Stomach (tissue), 9 donors: Measurements from ENCODE around the gene CLK2. TPM values are rescaled to one million over a fixed set of nuclear protein-coding genes. Genes with fewer than 3 reads are reported as not detected.
"Not testable (repeated sequence)": the region's sequence is repeated elsewhere in the genome, so short reads cannot be mapped to it uniquely, and the experiment has no call there.

Experiments used
- DNase-seq, 2 donors: peaks; one replicate each; pipeline versions ENCODE4 v3.0.0 to v3.0.0-alpha.2; 2013 to 2019
- H3K27ac ChIP-seq, 5 donors: fragments of 200-600 bp in 4 of 5; sonication (generic) in 4 of 5; one replicate each; pipeline ENCODE4 v1.5.1; 2013 to 2019; ENCODE audit warnings: mild to moderate bottlenecking in 1 of 5, moderate library complexity in 1 of 5
- H3K27me3 ChIP-seq, 3 donors: fragments of 200-600 bp; sonication (generic); one replicate each; pipeline ENCODE4 v1.5.1; 2017 to 2019; ENCODE audit warnings: mixed run types in 1 of 3
- H3K36me3 ChIP-seq, 4 donors: fragments of 200-600 bp; sonication (generic); 1 replicate in 3 of 4; 2 replicates in 1 of 4; pipeline ENCODE4 v1.5.1; 2016 to 2019
- H3K4me1 ChIP-seq, 4 donors: fragments of 200-600 bp; sonication (generic); one replicate each; pipeline ENCODE4 v1.5.1; 2016 to 2019
- H3K4me3 ChIP-seq, 4 donors: fragments of 200-600 bp; sonication (generic) in 3 of 4; one replicate each; pipeline ENCODE4 v1.5.1; 2016 to 2019; ENCODE audit warnings: mild to moderate bottlenecking in 1 of 4
- H3K9me3 ChIP-seq, 4 donors: fragments of 200-600 bp; sonication (generic); one replicate each; pipeline ENCODE4 v1.5.1; 2016 to 2019
- CTCF ChIP-seq, 7 experiments: fragments of 450-650 bp in 4 of 7; fragments of 200-600 bp in 3 of 7; sonication (generic) in 3 of 7; IDR thresholded peaks; one replicate each; pipeline ENCODE4 v1.5.1; 2016 to 2019; ENCODE audit warnings: antibody characterized with exemption in 7 of 7, control low read depth in 2 of 7, mild to moderate bottlenecking in 1 of 7
- EP300 ChIP-seq: sonication (generic); formaldehyde crosslinking; IDR thresholded peaks from one replicate; pipeline ENCODE4 v1.6.1; 2017; ENCODE audit warnings: antibody characterized with exemption
- POLR2A ChIP-seq, 4 donors: fragments of 450-650 bp; IDR thresholded peaks; one replicate each; pipeline ENCODE4 v1.6.1; 2016; ENCODE audit warnings: antibody characterized with exemption in 4 of 4, control low read depth in 2 of 4, mild to moderate bottlenecking in 1 of 4, moderate library complexity in 1 of 4
- POLR2AphosphoS5 ChIP-seq, 3 donors: sonication (generic); formaldehyde crosslinking; IDR thresholded peaks; one replicate each; pipeline ENCODE4 v1.6.1; 2016; ENCODE audit warnings: antibody characterized with exemption in 3 of 3
- WGBS, 5 donors: extraction: QIAGEN DNeasy Blood & Tissue Kit in 3 of 5; methylation state at CpG; one replicate each; pipeline versions ENCODE4 v1.1.5 to v1.1.7; 2013 to 2018; 5-methylcytosine and 5-hydroxymethylcytosine counted together
- intact Hi-C: fragments of 100-400 bp; cut with DNase I; formaldehyde crosslinking; loops from one replicate; pipeline ENCODE4 v1.15.1; 2023; ENCODE audit warnings: low total_unique reads
- polyA plus RNA-seq, 3 donors: library from polyadenylated mRNA; stranded (reverse); fragments of 200-250 nt; gene quantifications; one replicate each; pipeline ENCODE4 v1.2.3, GENCODE V29; 2013
- total RNA-seq, 5 donors: library from RNA; depleted of rRNA; stranded (reverse); fragments of >200 nt; gene quantifications; one replicate each; pipeline versions ENCODE4 v1.1.0 to v1.2.3, GENCODE V29; 2014 to 2016
- donor health status: healthy with polysubstance abuse.
- donor health status: Bipolar disorder and iron deficiency.
- donor health status: healthy.

The CLK2 gene
- total and polyA plus RNA-seq, 8 donors = 16.0 to 77.6 (median 43.3) TPM

- DNase-seq = peak; percentile 98 to 99
- WGBS, 5 donors = 0 to 1% (median 1%) methylated on average over 27 to 42 of the region's 42 CpGs
- intact Hi-C loops = loop anchor here (10.0 kb wide), 1 partner anchor 53 kb away; the partner anchor contains the start of genes KRTCAP2 and TRIM46
- Histone ChIP-seq H3K4me3 (peak overlapping the region; percentile 55 to 68 (median 63)), H3K4me1 (peaks cover 13 to 44% (median 29%) of the 10 kb centered on the region in 4 donors), H3K27ac (peak overlapping the region; percentile 79 to 94 (median 90)), H3K27me3 (no peaks in the 10 kb centered on the region), H3K9me3 (no peaks in the 10 kb centered on the region), H3K36me3 (no peaks in the 10 kb centered on the region)
- TF ChIP-seq POLR2AphosphoS5 (IDR thresholded peaks at IDR 0.05) (peak; percentile 68 to 90 (median 73)), EP300 (no peak), POLR2A (IDR thresholded peaks at IDR 0.05) (no peak), CTCF (IDR thresholded peaks at IDR 0.05) (no peak)
These were observed 45.8 kb downstream of the CLK2 start for GRCh38 chr1:155227261-155228095.

GRCh38 chr1:155226910-155227260 is 46.4 kb downstream of the CLK2 start:
- Histone ChIP-seq H3K27ac (peak overlapping the region; percentile 79 to 94 (median 90)), H3K9me3 (no peaks in the 10 kb centered on the region), H3K4me1 (peaks cover 7 to 39% (median 24%) of the 10 kb centered on the region in 4 donors), H3K27me3 (no peaks in the 10 kb centered on the region), H3K36me3 (no peaks in the 10 kb centered on the region), H3K4me3 (peak overlapping the region; percentile 55 to 68 (median 63))
- intact Hi-C loops = loop anchor here (10.0 kb wide), 1 partner anchor 52 kb away; the partner anchor contains the start of genes KRTCAP2 and TRIM46
- 0% methylated on average over 19 of the region's 19 CpGs for WGBS, 5 donors
- DNase-seq = peak; percentile 53 to 85
- TF ChIP-seq POLR2AphosphoS5 (IDR thresholded peaks at IDR 0.05) (no peak), POLR2A (IDR thresholded peaks at IDR 0.05) (no peak), EP300 (no peak), CTCF (IDR thresholded peaks at IDR 0.05) (no peak)

GRCh38 chr1:155226188-155226909 is 47.0 kb downstream of the CLK2 start:
- Histone ChIP-seq H3K36me3 (no peaks in the 10 kb centered on the region), H3K4me1 (peaks cover 7 to 39% (median 23%) of the 10 kb centered on the region in 4 donors), H3K4me3 (peak overlapping the region; percentile 55 to 68 (median 63)), H3K27ac (peak overlapping the region; percentile 79 to 94 (median 90)), H3K9me3 (no peaks in the 10 kb centered on the region), H3K27me3 (no peaks in the 10 kb centered on the region)
- DNase-seq = peak; percentile 75 to 91
- 1 to 2% (median 2%) methylated on average over 7 of the region's 7 CpGs for WGBS, 5 donors
- intact Hi-C loops = loop anchor here (10.0 kb wide), 1 partner anchor 52 kb away; the partner anchor contains the start of genes KRTCAP2 and TRIM46
- TF ChIP-seq POLR2A (IDR thresholded peaks at IDR 0.05) (no peak), CTCF (IDR thresholded peaks at IDR 0.05) (peak in 4 of 7 experiments; percentile 14 to 60 (median 48)), EP300 (no peak)

- not testable (repeated sequence) for H3K36me3 ChIP-seq, H3K9me3 ChIP-seq, DNase-seq, H3K4me3 ChIP-seq, H3K27me3 ChIP-seq
- WGBS, 5 donors = 82 to 99% (median 95%) methylated on average over 8 of the region's 8 CpGs
- intact Hi-C loops = loop anchor here (10.0 kb wide), 1 partner anchor 51 kb away; the partner anchor contains the start of genes KRTCAP2 and TRIM46
- H3K4me1 ChIP-seq = peaks cover 7 to 39% (median 23%) of the 10 kb centered on the region in 4 donors
- H3K27ac ChIP-seq = peak overlapping the region in 4 of 5 donors; percentile 36 to 94 (median 78)
These were observed 47.9 kb downstream of the CLK2 start for GRCh38 chr1:155225404-155225759.
